ENCODE data around the gene RSPO4.

RSPO4 gene

DNA sequence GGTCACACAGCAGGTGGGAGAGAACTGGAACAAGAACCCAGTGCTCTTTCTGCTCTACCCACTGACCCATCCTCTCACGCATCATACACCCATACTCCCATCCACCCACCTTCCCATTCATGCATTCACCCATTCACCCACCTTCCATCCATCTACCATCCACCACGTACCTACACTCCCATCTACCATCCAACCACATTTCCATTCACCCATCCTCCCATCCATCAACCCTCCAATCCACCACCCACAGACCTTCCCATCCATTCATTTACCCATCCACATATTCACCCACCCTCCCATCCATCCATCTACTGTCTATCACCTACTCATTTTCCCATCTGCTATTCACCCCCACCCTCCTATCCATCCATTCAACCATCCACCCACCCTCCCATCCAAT, 17.2 kb upstream of the RSPO4 start:
- Histone ChIP-seq H3K9me2 (replicated peaks; ENCODE audit: insufficient read depth, low read length) (no peaks in the 10 kb centered on the region; the same call in 1 of the 2 replicates), H3K9me3 (replicated peaks; ENCODE audit: insufficient read depth, low read length) (no peaks in the 10 kb centered on the region), H4K20me1 (ENCODE audit: insufficient read depth, low read length) (no peaks in the 10 kb centered on the region), H3K4me3 (ENCODE audit: low read length) (no peak overlapping the region), H3K27me3 (replicated peaks; ENCODE audit: insufficient read depth, low read length) (no peaks in the 10 kb centered on the region), H3K4me1 (ENCODE audit: low read length) (no peaks in the 10 kb centered on the region), H2AFZ (ENCODE audit: low read length) (no peak overlapping the region), H3K36me3 (replicated peaks; ENCODE audit: insufficient read depth, low read length) (no peaks in the 10 kb centered on the region), H3F3A (ENCODE audit: insufficient read depth, low read length) (no peaks in the 10 kb centered on the region), H3K27ac (ENCODE audit: low read length) (no peak overlapping the region), H3K79me2 (ENCODE audit: low read length) (no peaks in the 10 kb centered on the region), H3K9ac (ENCODE audit: low read length) (no peak overlapping the region), H3K4me2 (ENCODE audit: low read depth, low read length) (no peak overlapping the region)
- TF ChIP-seq EZH2phosphoT487 (IDR thresholded peaks at IDR 0.05; ENCODE audit: low read length) (no peak), EZH2 (optimal IDR thresholded peaks at IDR 0.05; ENCODE audit: low read depth, low read length) (no peak)
- TF ChIP-seq, protein P1, sequence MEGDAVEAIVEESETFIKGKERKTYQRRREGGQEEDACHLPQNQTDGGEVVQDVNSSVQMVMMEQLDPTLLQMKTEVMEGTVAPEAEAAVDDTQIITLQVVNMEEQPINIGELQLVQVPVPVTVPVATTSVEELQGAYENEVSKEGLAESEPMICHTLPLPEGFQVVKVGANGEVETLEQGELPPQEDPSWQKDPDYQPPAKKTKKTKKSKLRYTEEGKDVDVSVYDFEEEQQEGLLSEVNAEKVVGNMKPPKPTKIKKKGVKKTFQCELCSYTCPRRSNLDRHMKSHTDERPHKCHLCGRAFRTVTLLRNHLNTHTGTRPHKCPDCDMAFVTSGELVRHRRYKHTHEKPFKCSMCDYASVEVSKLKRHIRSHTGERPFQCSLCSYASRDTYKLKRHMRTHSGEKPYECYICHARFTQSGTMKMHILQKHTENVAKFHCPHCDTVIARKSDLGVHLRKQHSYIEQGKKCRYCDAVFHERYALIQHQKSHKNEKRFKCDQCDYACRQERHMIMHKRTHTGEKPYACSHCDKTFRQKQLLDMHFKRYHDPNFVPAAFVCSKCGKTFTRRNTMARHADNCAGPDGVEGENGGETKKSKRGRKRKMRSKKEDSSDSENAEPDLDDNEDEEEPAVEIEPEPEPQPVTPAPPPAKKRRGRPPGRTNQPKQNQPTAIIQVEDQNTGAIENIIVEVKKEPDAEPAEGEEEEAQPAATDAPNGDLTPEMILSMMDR (IDR thresholded peaks at IDR 0.05; ENCODE audit: low read length): no peak
- DNase-seq: no peak

DNA sequence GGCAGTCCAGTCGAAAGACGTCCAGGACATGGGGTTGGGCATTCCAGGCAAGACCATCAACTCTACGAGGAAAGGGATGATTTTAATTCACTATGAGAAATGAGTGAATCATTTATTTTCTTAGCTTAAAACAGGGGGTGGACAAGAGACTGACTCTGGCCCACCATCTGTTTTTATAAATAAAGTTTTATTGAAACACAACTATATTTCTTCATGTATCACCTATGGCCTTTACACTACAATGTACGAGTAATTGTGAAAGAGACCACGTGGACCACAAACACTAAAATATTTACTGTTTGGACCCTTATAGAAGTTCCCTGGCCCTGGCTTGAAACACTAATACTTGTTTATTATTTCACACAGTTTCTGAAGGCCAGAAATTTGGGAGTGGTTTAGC, 15.6 kb upstream of the RSPO4 start:
- no peaks in the 10 kb centered on the region for H4K20me1 ChIP-seq (ENCODE audit: insufficient read depth, low read length)

DNA sequence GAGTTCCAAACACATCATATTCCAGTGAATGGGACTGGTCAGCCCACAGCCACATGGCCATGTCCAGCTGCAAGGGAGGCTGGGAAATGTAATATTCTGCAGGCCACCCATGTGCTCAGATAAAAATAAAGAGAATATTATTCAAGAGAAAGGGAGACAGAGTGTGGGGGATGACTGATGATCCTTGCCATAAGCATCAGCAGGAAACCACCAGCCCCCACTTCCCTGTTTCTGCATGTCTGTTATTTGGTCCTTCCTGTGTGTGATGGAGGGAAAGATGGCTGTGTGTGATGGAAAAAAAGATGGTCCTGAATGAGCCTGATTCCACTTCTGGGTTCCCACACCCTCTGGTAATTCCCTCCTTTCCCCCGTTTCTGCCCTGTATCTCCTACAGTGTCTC, 13.1 kb upstream of the RSPO4 start:
- no peak for DNase-seq
- TF ChIP-seq, protein P1 (IDR thresholded peaks at IDR 0.05; ENCODE audit: low read length): no peak
- TF ChIP-seq EZH2phosphoT487 (IDR thresholded peaks at IDR 0.05; ENCODE audit: low read length): no peak
- 0 out of 2 replicates have a peak, but pooled peaks cover 4% of the 10 kb centered on the region for H3F3A ChIP-seq (ENCODE audit: insufficient read depth, low read length)
- no peaks in the 10 kb centered on the region for H3K36me3 ChIP-seq (replicated peaks; ENCODE audit: insufficient read depth, low read length)
- no peak overlapping the region for H2AFZ ChIP-seq (ENCODE audit: low read length)
- H3K4me3 ChIP-seq (ENCODE audit: low read length): no peak overlapping the region
- H3K79me2 ChIP-seq (ENCODE audit: low read length): no peaks in the 10 kb centered on the region
- no peaks in the 10 kb centered on the region for H4K20me1 ChIP-seq (ENCODE audit: insufficient read depth, low read length)
- no peaks in the 10 kb centered on the region for H3K9me3 ChIP-seq (replicated peaks; ENCODE audit: insufficient read depth, low read length)
- peaks cover 12% of the 10 kb centered on the region; the same call in 1 of the 2 replicates for H3K4me1 ChIP-seq (ENCODE audit: low read length)
- no peaks in the 10 kb centered on the region; the same call in 1 of the 2 replicates for H3K9me2 ChIP-seq (replicated peaks; ENCODE audit: insufficient read depth, low read length)
- H3K4me2 ChIP-seq (ENCODE audit: low read depth, low read length): no peak overlapping the region
- no peak overlapping the region for H3K27ac ChIP-seq (ENCODE audit: low read length)
- H3K27me3 ChIP-seq (replicated peaks; ENCODE audit: insufficient read depth, low read length): no peaks in the 10 kb centered on the region
- H3K9ac ChIP-seq (ENCODE audit: low read length): no peak overlapping the region

More for the DNA sequence above, 15.6 kb upstream of the RSPO4 start:
- H3K27me3 ChIP-seq (replicated peaks; ENCODE audit: insufficient read depth, low read length): no peaks in the 10 kb centered on the region
- no peak overlapping the region for H3K4me3 ChIP-seq (ENCODE audit: low read length)
- H3K4me1 ChIP-seq (ENCODE audit: low read length): no peaks in the 10 kb centered on the region
- DNase-seq: no peak
- H3K79me2 ChIP-seq (ENCODE audit: low read length): no peaks in the 10 kb centered on the region
- no peaks in the 10 kb centered on the region for H3K9me3 ChIP-seq (replicated peaks; ENCODE audit: insufficient read depth, low read length)
- no peak overlapping the region for H3K4me2 ChIP-seq (ENCODE audit: low read depth, low read length)
- H2AFZ ChIP-seq (ENCODE audit: low read length): no peak overlapping the region
- no peak overlapping the region for H3K9ac ChIP-seq (ENCODE audit: low read length)
- H3K9me2 ChIP-seq (replicated peaks; ENCODE audit: insufficient read depth, low read length): no peaks in the 10 kb centered on the region; the same call in 1 of the 2 replicates
- no peaks in the 10 kb centered on the region for H3F3A ChIP-seq (ENCODE audit: insufficient read depth, low read length)
- H3K36me3 ChIP-seq (replicated peaks; ENCODE audit: insufficient read depth, low read length): no peaks in the 10 kb centered on the region
- TF ChIP-seq EZH2phosphoT487 (IDR thresholded peaks at IDR 0.05; ENCODE audit: low read length) (no peak), EZH2 (optimal IDR thresholded peaks at IDR 0.05; ENCODE audit: low read depth, low read length) (no peak)
- TF ChIP-seq, protein P1 (IDR thresholded peaks at IDR 0.05; ENCODE audit: low read length): no peak
- H3K27ac ChIP-seq (ENCODE audit: low read length): no peak overlapping the region

Data from MM.1S (cell line).